IMR-90 (cell line): ENCODE data around the gene NOS3. TPM values are rescaled to one million over a fixed set of nuclear protein-coding genes. Genes with fewer than 3 reads are reported as not detected.

Experiments
- ATAC-seq: fragments of 200-7000 bp; cut with Tn5 transposase; 2 replicates; pipeline ENCODE4 v1.9.1; 2020; ENCODE audit warnings: low read depth, mild to moderate bottlenecking, moderate library complexity
- BruUV-seq: library from RNA; stranded (reverse); fragments of 400-500 nt; replicated peaks from 2 replicates; lab custom pipeline; 2021; lab: Mats Ljungman, UMichigan
- CTCF ChIA-PET: fragments of 300-600 bp; formaldehyde crosslinking; extraction: SDS; loops from one replicate; lab custom pipeline; 2021; ENCODE audit warnings: antibody characterized with exemption; lab: Yijun Ruan, JAX
- POLR2A ChIA-PET: fragments of 300-600 bp; sonication (Branson Sonifier 250); formaldehyde crosslinking; loops from one replicate; lab custom pipeline; 2022; ENCODE audit warnings: antibody characterized with exemption; ENCODE audit not compliant: unreplicated experiment; lab: Charles Lee
- DNase-seq: peaks from one replicate; pipeline ENCODE4 v3.0.0; 2013
- H2AFZ ChIP-seq: replicated peaks from 2 replicates; pipeline ENCODE3; 2013; ENCODE audit warnings: low read length, mild to moderate bottlenecking; ENCODE audit not compliant: poor library complexity
- H2AK5ac ChIP-seq: 2 replicates; pipeline ENCODE4 v1.6.1; 2013; ENCODE audit warnings: low read depth, low read length, inconsistent platforms
- H2AK9ac ChIP-seq: replicated peaks from 2 replicates; pipeline ENCODE3; 2013; ENCODE audit warnings: mild to moderate bottlenecking, low read depth, low read length, moderate library complexity; ENCODE audit not compliant: poor library complexity
- H2BK120ac ChIP-seq: 2 replicates; pipeline ENCODE4 v1.6.1; 2013; ENCODE audit warnings: low read depth, low read length, inconsistent platforms
- H2BK15ac ChIP-seq: 3 replicates; pipeline ENCODE4 v1.6.1; 2013; ENCODE audit warnings: low read depth, low read length, inconsistent platforms
- H2BK20ac ChIP-seq: 2 replicates; pipeline ENCODE4 v1.6.1; 2013; ENCODE audit warnings: low read depth, mild to moderate bottlenecking, inconsistent platforms, low read length, moderate library complexity
- H2BK5ac ChIP-seq: 2 replicates; pipeline ENCODE4 v1.6.1; 2013; ENCODE audit warnings: mild to moderate bottlenecking, low read depth, low read length, inconsistent platforms; ENCODE audit not compliant: poor library complexity, severe bottlenecking
- H3K14ac ChIP-seq: replicated peaks from 2 replicates; pipeline ENCODE4 v1.6.1; 2013; ENCODE audit warnings: low read depth, low read length, inconsistent platforms
- H3K18ac ChIP-seq: 2 replicates; pipeline ENCODE4 v1.6.1; 2013; ENCODE audit warnings: low read depth, low read length, control low read depth
- H3K23ac ChIP-seq: 2 replicates; pipeline ENCODE4 v1.6.1; 2013; ENCODE audit warnings: low read depth, low read length, inconsistent platforms
- H3K27ac ChIP-seq: 2 replicates; pipeline ENCODE4 v1.5.1; 2013; ENCODE audit warnings: mild to moderate bottlenecking, control low read depth, low read length; ENCODE audit not compliant: insufficient read depth
- H3K27me3 ChIP-seq: 2 replicates; pipeline ENCODE4 v1.6.1; 2013; ENCODE audit warnings: low read length; ENCODE audit not compliant: control insufficient read depth, insufficient read depth
- H3K36me3 ChIP-seq: 2 replicates; pipeline ENCODE4 v1.6.1; 2013; ENCODE audit warnings: low read length, mixed read lengths; ENCODE audit not compliant: control insufficient read depth, insufficient read depth
- H3K4ac ChIP-seq: 2 replicates; pipeline ENCODE4 v1.6.1; 2013; ENCODE audit warnings: low read depth, low read length, inconsistent platforms
- H3K4me1 ChIP-seq: 2 replicates; pipeline ENCODE4 v1.6.1; 2013; ENCODE audit warnings: low read length, mixed read lengths; ENCODE audit not compliant: control insufficient read depth, insufficient read depth
- H3K4me2 ChIP-seq: 2 replicates; pipeline ENCODE4 v1.6.1; 2013; ENCODE audit warnings: low read depth, mild to moderate bottlenecking, control low read depth, low read length, moderate library complexity
- H3K4me3 ChIP-seq: 2 replicates; pipeline ENCODE4 v1.5.1; 2013; ENCODE audit warnings: low read depth, mild to moderate bottlenecking, control low read depth, low read length, moderate library complexity; ENCODE audit not compliant: insufficient read depth
- H3K56ac ChIP-seq: 2 replicates; pipeline ENCODE4 v1.6.1; 2013; ENCODE audit warnings: low read length, inconsistent platforms; ENCODE audit not compliant: insufficient read depth; ENCODE audit errors: extremely low read depth
- H3K79me1 ChIP-seq, 2 experiments: 2 replicates each; pipeline ENCODE4 v1.6.1; 2013; ENCODE audit warnings: low read length in 2 of 2, inconsistent platforms in 1 of 2, low read depth in 1 of 2
- H3K9ac ChIP-seq: 2 replicates; pipeline ENCODE4 v1.6.1; 2013; ENCODE audit warnings: low read depth, low read length, control low read depth
- H3K9me1 ChIP-seq: 2 replicates; pipeline ENCODE4 v1.6.1; 2013; ENCODE audit warnings: low read length, inconsistent platforms; ENCODE audit not compliant: insufficient read depth
- H3K9me3 ChIP-seq: 2 replicates; pipeline ENCODE4 v1.6.1; 2013; ENCODE audit warnings: low read length; ENCODE audit not compliant: control insufficient read depth, insufficient read depth
- H4K20me1 ChIP-seq: 2 replicates; pipeline ENCODE4 v1.6.1; 2013; ENCODE audit warnings: low read length, inconsistent platforms; ENCODE audit not compliant: insufficient read depth
- H4K5ac ChIP-seq: 2 replicates; pipeline ENCODE4 v1.6.1; 2013; ENCODE audit warnings: mild to moderate bottlenecking, low read depth, low read length, control low read depth
- H4K8ac ChIP-seq, 2 experiments: 2 replicates each; pipeline ENCODE4 v1.6.1; 2013; ENCODE audit warnings: low read depth in 2 of 2, low read length in 2 of 2, control low read depth in 1 of 2, inconsistent platforms in 1 of 2
- H4K91ac ChIP-seq: 2 replicates; pipeline ENCODE4 v1.6.1; 2013; ENCODE audit warnings: low read depth, low read length, inconsistent platforms; ENCODE audit not compliant: insufficient read depth
- BHLHE40 ChIP-seq: fragments of 150-350 bp; IDR thresholded peaks from 2 replicates; pipeline ENCODE4 v1.6.1; 2016; ENCODE audit warnings: mild to moderate bottlenecking, low read depth, low read length
- CHD1 ChIP-seq: IDR thresholded peaks from 2 replicates; pipeline ENCODE4 v1.6.1; 2012; ENCODE audit warnings: low read depth, low read length, improper control_type of control experiment
- CTCF ChIP-seq: conservative IDR thresholded peaks from 2 replicates; pipeline ENCODE4 v1.5.1; 2012; ENCODE audit warnings: mild to moderate bottlenecking, low read depth, low read length, improper control_type of control experiment
- ELK1 ChIP-seq: fragments of 150-350 bp; IDR thresholded peaks from 2 replicates; pipeline ENCODE4 v1.6.1; 2016; ENCODE audit warnings: low read depth, mild to moderate bottlenecking, low read length, moderate library complexity, borderline replicate concordance
- FOS ChIP-seq: fragments of 150-350 bp; IDR thresholded peaks from 2 replicates; pipeline ENCODE4 v1.6.1; 2016; ENCODE audit warnings: low read depth, low read length
- MAFK ChIP-seq: IDR thresholded peaks from 2 replicates; pipeline ENCODE4 v1.6.1; 2012; ENCODE audit warnings: low read depth, low read length, improper control_type of control experiment
- MAZ ChIP-seq: IDR thresholded peaks from 2 replicates; pipeline ENCODE4 v1.6.1; 2012; ENCODE audit warnings: low read depth, mild to moderate bottlenecking, low read length, improper control_type of control experiment, moderate library complexity, borderline replicate concordance
- MXI1 ChIP-seq: IDR thresholded peaks from 2 replicates; pipeline ENCODE4 v1.6.1; 2012; ENCODE audit warnings: low read depth, mild to moderate bottlenecking, low read length, moderate library complexity, borderline replicate concordance
- NFE2L2 ChIP-seq: fragments of 150-350 bp; IDR thresholded peaks from 2 replicates; pipeline ENCODE4 v1.6.1; 2016; ENCODE audit warnings: low read depth, mild to moderate bottlenecking, low read length
- RAD21 ChIP-seq: IDR thresholded peaks from 2 replicates; pipeline ENCODE4 v1.6.1; 2012; ENCODE audit warnings: low read length, improper control_type of control experiment
- RCOR1 ChIP-seq: IDR thresholded peaks from 2 replicates; pipeline ENCODE4 v1.6.1; 2012; ENCODE audit warnings: mild to moderate bottlenecking, low read length, improper control_type of control experiment; ENCODE audit not compliant: insufficient replicate concordance
- RFX5 ChIP-seq: IDR thresholded peaks from 2 replicates; pipeline ENCODE4 v1.8.0; 2012; ENCODE audit warnings: low read depth, mild to moderate bottlenecking, low read length, moderate library complexity
- SMC3 ChIP-seq: fragments of 150-350 bp; IDR thresholded peaks from 2 replicates; pipeline ENCODE4 v1.6.1; 2016; ENCODE audit warnings: low read depth, mild to moderate bottlenecking, antibody characterized with exemption, low read length, moderate library complexity
- USF2 ChIP-seq: fragments of 150-350 bp; IDR thresholded peaks from 2 replicates; pipeline ENCODE4 v1.6.1; 2017; ENCODE audit warnings: mild to moderate bottlenecking, antibody characterized with exemption, low read length, low read depth
- WGBS, 2 experiments: methylation state at CpG; one replicate each; pipeline versions ENCODE4 v1.1.5 to v1.1.7; 2013; ENCODE audit warnings: missing lambda C conversion rate in 2 of 2; ENCODE audit not compliant: insufficient read length in 1 of 2; ENCODE audit errors: extremely low coverage in 2 of 2; 5-methylcytosine and 5-hydroxymethylcytosine counted together
- dilution Hi-C: fragments of 300-500 bp; cut with HindIII; formaldehyde crosslinking; loops from one replicate; pipeline ENCODE4 v1.14.3; 2018; ENCODE audit warnings: low sequenced_read_pairs; ENCODE audit not compliant: unreplicated experiment
- in situ Hi-C: fragments of 300-500 bp; cut with MboI; formaldehyde crosslinking; loops from 3 replicates; pipeline ENCODE4 v1.14.3; 2019; ENCODE audit warnings: low sequenced_read_pairs, inconsistent platforms, mixed read lengths
- intact Hi-C: fragments of 100-400 bp; cut with micrococcal nuclease; formaldehyde crosslinking; loops from 2 replicates; pipeline ENCODE4 v1.10.0; 2022
- polyA plus RNA-seq, 3 experiments: library from polyadenylated mRNA; depleted of rRNA; stranded (reverse); fragments of >200 nt; gene quantifications; 2 replicates each; pipeline ENCODE4 v1.2.3, GENCODE V29; 2012; ENCODE audit warnings: low replicate concordance in 1 of 3
- total RNA-seq: library from RNA; depleted of rRNA; stranded (reverse); fragments of >200 nt; gene quantifications from 2 replicates; pipeline ENCODE4 v1.2.3, GENCODE V29; 2012

The NOS3 gene
- total and polyA plus RNA-seq, 2 of the 4 experiments (the other 2 are of a cell fraction): 0.72 to 2.0 TPM

- ATAC-seq (no peak), DNase-seq (no peak)
- Histone ChIP-seq H3K56ac (no peak overlapping the region), H2AFZ (no peak overlapping the region), H2BK120ac (no peak overlapping the region), H3K4me1 (peaks cover 11% of the 10 kb centered on the region; the same call in 1 of the 2 replicates), H2BK20ac (no peak overlapping the region), H4K8ac (no peak overlapping the region), H3K27ac (no peak overlapping the region), H3K14ac (no peak overlapping the region), H3K4me2 (no peak overlapping the region), H3K27me3 (no peaks in the 10 kb centered on the region), H2BK15ac (no peak overlapping the region), H3K9me1 (no peaks in the 10 kb centered on the region), H2AK5ac (no peak overlapping the region), H4K91ac (no peak overlapping the region), H4K5ac (no peak overlapping the region), H3K36me3 (peaks cover 12% of the 10 kb centered on the region; the same call in 1 of the 2 replicates), H3K4me3 (no peak overlapping the region), H2AK9ac (no peak overlapping the region), H3K9ac (no peak overlapping the region), H3K4ac (no peak overlapping the region), H3K9me3 (no peaks in the 10 kb centered on the region), H2BK5ac (no peak overlapping the region), H3K79me1 (no peaks in the 10 kb centered on the region), H3K23ac (no peak overlapping the region), H3K18ac (no peak overlapping the region), H4K20me1 (no peaks in the 10 kb centered on the region; the same call in 1 of the 2 replicates)
- in situ Hi-C loops: no loop called here
- CTCF ChIA-PET: no interaction called here
- POLR2A ChIA-PET: no interaction called here
- WGBS, 2 experiments: 100% methylated on average over 2 of the region's 16 CpGs; no CpG with 5 or more reads in 1 of the 2 experiments
- TF ChIP-seq MAZ: no peak
- TF ChIP-seq RFX5: no peak
- no peak for TF ChIP-seq RAD21
- TF ChIP-seq SMC3: no peak
- no peak for TF ChIP-seq CHD1
- no peak for TF ChIP-seq USF2
- TF ChIP-seq MAFK: no peak
- TF ChIP-seq MXI1: no peak
- no peak for TF ChIP-seq CTCF
- no peak for TF ChIP-seq BHLHE40
- TF ChIP-seq FOS: no peak
- no peak for TF ChIP-seq ELK1
- TF ChIP-seq NFE2L2: no peak
- no peak for TF ChIP-seq RCOR1
- no TSS peak for BruUV-seq
- dilution Hi-C loops: no loop called here
- intact Hi-C loops: no loop called here
Observed at GRCh38 chr7:150951181-150951520, 39.7 kb upstream of the NOS3 start.
